NCI-H82 treated with DMSO at 0.1 percent for 48 hours (cell line): ENCODE measurements around the gene SOST.
"Not testable (repeated sequence)": the region's sequence is repeated elsewhere in the genome, so short reads cannot be mapped to it uniquely, and the experiment has no call there.

Source experiments
- DNase-seq: peaks from one replicate; lab custom pipeline; 2025; ENCODE audit not compliant: unreplicated experiment; lab: John Stamatoyannopoulos, UW

Gene SOST

DNA sequence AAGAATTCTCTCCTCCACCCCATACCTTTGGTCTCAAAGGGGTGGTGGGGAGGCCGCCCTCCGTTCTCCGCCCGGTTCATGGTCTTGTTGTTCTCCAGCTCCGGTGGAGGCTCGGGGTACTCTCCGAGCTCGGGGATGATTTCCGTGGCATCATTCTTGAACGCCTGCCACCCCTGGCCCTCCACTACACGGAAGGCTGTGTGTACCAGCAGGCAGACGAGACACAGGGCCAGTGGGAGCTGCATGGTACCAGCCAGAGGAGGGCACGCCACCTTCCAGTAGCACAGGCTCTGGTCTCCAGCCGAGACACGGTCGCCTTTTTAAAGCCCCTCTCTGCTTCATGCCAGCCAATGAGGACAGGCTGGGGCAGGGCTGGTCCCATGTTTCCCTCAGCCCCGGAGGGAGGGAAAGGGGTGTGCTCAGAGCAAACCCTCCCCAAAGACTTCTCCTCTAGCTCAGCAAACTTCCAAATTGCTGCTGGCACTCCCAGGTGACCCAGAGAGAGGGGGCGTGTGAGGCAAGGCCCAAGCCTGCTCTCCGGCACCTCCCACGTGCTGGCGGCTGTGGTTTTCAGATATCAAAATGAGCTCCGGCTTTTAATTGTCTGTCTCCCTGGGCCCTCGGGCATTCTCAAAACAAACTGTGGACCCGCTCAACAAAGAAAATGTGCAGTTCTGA lies at the start of gene SOST:
TSS of gene SOST (minus strand) at position 295 of the 678 bp plus-strand sequence. CDS start at position 245, 50 bp downstream.
- no peak for DNase-seq

DNA sequence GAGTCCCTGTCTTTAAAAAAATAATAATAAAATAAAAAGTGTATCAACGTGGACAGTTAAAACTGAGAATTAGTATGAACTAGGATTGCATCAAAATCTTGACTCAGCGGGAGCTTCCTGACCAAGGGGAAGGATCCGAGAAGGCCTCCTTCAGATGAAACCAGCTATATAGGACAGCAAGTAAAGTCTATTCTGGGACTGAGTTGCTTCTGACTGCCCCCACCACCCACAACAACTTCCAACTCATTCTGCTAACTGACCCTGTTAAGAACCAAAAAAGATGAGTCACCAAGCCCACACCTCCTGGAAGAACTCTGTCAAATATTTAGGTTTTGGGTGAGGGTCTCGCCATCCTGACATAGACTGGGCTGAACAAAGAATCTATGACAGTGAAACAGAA lies 49.5 kb upstream of the SOST start:
- DNase-seq, result no peak

DNA sequence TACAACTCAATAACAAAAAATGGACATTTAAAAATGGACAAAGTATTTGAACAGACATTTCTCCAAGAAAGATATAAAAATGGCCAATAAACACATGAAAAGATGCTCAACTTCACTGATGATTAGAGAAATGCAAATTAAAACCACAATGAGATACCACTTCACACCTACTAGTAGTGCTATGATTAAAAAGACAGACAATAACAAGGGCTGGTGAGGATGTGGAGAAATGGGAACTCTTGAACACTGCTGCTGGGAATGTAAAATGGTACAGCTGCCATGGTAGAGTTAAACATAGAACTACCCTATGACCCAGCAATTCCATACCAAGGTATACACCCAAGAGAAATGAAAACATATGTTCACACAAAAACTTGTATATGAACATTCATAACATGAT lies 46.5 kb upstream of the SOST start:
- no peak for DNase-seq

DNA sequence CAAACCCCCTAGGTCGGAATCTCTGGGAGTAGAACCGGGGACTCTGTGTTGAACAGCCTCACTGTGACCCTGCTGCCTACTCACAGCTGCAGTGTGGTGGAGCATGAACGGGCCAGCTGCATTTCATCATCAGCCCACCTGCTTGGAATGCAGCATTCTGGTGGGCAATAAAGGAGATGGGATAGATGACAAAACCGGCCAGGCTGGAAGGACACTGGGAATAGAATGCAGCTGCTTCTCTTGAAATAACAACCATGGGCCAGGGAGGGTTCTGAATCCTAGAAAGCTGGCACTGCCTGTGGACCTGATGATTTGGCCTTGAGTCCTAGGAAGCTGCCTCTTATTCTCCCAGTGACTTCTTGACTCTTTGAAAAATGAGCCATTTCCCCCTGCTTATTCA lies 45.2 kb upstream of the SOST start:
- DNase-seq, result no peak

DNA sequence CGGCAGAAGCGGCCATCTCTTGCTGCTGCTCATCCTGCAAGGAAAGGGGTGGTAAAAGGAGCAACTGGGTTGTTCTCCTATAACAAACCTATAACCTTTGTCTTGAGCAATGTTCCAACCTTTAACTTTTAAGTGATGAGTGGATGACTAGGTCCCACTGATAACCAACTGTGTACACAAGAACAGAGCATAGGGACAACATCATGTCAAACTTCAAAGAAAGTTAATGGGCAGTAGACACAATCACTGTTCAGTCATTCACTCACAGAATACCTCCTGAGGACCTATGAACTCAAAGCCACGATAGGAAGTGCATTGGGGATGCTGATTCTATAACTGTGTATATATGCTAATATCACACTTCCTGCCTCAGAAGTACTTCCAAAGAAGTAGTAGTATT lies 43.3 kb upstream of the SOST start:
- no peak for DNase-seq

DNA sequence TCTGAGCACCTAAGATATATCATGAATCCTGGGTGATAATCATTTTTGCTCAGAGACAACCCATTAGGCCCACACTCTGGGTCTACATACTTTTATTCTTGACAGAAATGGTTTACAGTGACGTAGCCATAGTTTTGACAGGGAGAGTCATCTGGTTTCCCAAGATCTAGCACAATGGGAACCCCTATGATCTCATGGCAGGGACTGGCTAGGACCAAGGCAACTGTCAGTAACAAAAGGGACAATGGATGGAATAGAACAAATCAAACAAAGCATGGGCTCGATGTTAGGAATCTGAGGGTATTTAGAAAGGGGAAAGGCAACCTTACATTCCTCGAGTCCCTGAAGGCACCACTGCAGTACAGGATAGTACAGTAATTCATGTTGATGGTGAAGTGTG lies 42.1 kb upstream of the SOST start:
- no peak for DNase-seq

DNA sequence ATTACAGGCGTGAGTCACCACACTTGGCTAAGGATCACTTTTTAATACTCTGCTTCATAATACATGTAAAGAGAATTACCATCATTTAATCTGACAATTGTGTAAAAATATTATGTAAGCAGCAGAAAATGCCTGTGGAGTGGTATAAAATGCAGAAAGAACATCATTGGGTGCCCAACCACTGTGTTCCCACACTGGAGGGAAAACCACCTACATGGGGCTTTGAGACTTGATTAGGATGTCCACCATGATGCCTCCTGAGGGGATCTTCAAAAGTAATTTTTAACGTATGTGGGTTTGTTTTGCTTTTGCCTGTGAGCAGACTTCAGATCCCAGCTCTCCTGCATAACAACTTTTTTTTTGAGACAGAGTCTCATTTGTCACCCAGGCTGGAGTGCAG lies 40.5 kb upstream of the SOST start:
- no peak for DNase-seq

DNA sequence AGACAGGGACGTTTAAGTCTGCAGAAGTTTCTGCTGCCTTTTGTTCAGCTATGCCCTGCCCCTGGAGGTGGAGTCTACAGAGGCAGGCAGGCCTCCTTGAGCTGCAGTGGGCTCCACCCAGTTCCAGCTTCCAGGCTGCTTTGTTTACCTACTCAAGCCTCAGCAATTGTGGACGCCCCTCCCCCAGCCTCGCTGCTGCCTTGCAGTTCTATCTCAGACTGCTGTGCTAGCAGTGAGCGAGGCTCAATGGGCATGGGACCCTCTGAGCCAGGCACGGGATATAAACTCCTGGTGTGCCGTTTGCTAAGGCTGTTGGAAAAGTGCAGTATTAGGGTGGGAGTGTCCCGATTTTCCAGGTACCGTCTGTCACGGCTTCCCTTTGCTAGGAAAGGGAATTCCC lies 39.4 kb upstream of the SOST start:
- DNase-seq, result not testable (repeated sequence)

DNA sequence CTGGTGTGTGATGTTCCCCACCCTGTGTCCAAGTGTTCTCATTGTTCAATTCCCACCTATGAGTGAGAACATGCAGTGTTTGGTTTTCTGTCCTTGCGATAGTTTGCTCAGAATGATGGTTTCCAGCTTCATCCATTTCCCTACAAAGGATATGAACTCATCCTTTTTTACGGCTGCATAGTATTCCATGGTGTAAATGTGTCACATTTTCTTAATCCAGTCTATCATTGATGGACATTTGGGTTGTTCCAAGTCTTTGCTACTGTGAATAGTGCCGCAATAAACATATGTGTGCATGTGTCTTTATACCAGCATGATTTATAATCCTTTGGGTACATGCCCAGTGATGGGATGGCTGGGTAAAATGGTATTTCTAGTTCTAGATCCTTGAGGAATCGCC lies 34.1 kb upstream of the SOST start:
- DNase-seq, result not testable (repeated sequence)

DNA sequence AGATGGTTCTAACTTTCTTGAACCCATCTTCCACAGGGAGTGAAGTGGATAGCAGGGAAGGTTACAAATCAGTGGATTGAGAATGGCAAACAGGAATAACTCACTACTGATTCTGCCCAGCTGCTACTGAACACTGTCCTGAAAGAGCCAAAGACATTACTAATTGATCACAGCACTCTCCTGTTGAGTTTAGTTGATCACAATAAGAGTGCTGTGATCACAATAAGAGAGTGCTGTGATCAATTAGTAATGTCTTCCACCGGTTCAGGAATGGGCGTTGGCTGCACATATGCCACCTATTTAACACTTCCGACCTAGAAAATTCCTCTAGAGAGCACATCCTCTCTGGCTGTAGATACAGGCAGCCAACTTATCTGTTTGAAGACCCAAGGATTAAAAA lies 33.0 kb upstream of the SOST start:
- peak; percentile 96 for DNase-seq

DNA sequence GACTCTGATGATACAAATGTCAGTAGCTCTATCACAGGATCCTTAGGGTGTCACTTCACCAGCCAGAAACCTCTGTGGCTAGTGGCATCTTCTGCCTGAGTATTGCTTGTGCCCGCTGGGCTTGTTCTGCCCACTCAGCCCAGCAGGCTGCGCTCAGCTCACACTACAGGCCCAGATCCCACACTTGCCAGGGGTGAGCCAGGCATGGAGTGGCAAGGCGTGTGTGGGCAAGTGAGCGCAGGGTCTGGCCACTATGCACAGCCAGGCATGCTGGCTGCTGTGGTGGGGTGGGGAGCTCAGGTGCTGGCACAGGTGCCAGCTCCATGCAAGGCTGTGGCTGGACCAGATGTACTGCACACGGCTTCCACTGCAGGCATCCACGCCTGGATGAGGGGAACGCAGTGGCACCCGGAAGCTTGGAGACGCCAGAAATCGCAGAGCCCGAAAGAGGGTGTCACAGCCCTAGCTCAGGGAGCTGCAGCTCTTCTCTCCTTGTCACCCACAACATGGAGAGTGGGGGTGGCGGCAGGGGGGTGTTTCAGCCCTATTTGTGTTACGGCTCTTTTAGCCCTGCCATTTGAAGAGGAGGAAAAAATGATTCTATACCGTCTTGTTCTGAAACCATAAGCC lies 31.8 kb upstream of the SOST start:
- no peak for DNase-seq

DNA sequence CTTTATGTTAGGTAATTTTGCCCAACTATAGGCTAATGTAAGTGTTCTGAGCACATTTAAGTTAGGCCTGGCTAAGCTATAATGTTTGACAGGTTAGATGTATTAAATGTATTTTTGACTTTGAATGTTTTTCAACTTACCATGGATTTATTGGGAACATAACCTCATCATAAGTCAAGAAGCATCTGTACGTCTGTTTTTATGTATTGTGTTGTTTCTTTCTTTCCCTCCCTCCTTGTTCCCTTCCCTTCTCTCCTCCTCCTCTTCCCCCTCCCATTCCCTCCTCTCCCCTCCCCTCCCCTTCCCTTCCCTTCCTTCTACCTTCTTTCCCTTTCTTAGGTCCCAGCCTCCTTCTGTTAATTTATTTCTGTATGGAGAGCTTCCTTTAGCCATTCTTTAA lies 30.9 kb upstream of the SOST start:
- DNase-seq, result no peak

DNA sequence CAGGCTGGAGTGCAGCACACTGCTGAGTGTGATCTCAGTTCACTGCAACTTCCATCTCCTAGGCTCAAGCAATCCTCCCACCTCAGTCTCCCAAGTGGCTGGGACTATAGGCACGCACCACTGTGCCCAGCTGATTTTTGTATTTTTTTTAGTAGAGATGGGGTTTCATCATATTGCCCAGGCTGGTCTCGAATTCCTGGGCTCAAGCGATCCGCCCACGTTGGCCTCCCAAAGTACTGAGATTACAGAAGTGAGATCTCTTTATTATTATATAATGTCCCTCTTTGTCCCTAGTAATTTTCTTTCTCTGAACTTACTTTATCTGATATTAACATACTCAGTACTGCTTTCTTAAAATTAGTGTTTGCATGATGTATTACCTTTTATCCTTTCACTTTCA lies 29.9 kb upstream of the SOST start:
- no peak for DNase-seq

DNA sequence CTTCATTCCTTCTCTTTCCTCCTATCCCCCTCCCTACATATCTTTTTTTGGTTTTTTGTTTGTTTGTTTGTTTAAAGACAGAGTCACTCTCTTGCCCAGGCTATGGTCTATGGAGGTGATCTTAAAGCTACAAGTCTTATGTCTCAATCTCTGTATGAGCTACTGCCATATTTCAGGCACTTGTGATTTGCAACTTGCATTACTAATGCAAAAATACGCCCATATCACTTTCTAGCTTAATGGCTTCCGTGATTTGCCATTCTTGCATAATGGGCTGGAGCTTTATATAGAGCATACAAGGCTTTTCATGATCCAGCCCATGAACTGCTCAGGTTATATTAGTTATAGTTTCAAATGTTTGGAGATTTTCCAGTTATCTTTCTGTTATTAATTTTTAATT lies 29.1 kb upstream of the SOST start:
- DNase-seq, result no peak

DNA sequence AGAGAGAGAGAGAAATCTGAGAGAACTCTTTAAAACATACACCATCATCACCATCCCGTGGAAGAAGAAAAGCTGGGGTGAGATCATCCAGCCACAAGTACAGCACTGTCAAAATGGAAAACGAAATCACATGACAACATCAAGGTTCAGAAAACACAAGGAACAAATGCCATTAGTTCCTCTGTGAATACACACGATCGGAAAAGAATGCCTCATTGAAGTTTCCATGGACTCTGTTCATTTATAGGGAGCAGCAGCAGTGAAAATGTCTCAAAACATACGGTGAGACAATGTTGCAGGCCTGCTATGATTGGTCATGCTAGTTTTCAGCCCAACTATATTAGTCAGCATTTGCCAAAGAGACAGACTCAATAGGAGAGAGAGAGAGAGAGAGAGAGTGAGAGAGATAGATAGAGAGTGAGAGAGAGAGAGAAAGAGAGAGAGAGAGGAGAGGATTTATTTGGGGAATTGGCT lies 26.1 kb upstream of the SOST start:
- no peak for DNase-seq

DNA sequence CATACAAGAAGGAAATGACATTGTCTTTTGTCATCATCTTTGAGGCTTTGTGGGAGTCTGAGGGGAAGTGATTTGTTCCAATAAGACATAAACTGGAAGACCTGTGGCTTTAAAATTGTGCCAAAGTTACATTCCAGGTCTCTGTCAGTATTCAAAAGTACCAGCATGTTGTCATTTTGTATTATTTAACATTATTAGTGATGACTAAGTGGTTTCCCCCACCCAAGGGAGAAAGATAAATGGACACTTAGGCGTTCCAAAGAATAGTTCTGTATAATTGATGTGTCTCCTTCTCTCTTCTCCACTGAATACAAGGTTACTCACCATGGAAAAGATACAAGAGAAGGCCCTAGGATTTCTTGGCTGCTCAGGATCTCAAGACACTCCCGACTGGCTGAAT lies 25.5 kb upstream of the SOST start:
- DNase-seq, result no peak

DNA sequence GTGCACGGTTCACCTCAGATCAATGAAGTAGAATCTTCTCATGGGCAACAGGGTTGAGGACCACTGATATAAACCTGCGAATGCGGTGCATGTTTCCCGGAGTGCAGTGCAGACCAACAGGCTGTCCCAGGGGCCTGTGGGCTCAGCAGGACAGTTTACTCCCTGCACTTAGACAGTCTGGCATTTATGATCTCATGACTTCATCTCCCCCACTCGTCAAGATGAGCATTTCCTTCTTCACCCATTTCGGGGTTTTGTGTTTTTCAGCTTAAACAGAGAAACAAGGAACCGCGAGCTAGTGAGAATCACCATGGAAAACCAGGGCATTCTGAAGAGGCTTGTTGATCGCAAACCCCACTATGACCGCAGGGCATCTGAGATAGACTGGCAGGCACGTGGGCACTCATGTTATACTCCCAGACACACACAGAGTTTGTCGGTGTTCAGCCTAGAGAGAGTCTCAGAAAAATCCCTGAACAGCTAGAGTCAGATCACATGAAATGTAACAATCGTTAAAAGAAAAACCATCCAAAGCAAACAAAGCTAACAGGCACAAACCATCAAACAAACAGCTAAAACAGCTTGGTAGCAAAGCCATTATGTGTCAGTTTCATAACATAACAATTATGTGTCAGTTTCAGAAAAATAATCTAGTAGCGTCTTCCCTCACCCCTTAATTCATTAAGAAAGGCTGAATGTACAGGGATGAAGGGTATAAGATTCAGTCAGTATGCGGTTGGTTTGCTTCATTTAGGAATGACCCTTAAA lies 24.5 kb upstream of the SOST start:
- no peak for DNase-seq

DNA sequence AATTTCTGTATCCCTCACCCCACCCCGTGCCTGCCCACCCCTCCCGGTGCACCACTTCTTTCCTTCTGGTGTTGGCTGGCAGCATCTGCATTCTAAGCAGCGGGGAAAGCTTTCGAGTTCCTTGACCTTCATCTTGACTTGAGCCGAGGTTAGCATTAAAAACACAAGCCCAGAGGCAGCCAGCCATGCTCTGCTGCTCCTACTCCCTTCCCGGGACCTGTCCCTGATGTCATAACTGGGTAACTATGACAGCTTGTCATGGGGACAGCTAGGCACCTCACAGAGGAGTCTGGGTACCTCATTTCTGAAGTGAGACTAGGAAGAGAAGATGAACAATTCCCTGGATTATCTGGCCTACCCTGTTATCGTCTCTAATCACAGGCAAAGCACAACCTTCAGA lies 21.5 kb upstream of the SOST start, which contains the start of gene CFAP97D1:
TSS of gene CFAP97D1 (plus strand) at position 301 of the 400 bp plus-strand sequence. CDS start at position 329, 28 bp downstream.
- DNase-seq, result no peak

DNA sequence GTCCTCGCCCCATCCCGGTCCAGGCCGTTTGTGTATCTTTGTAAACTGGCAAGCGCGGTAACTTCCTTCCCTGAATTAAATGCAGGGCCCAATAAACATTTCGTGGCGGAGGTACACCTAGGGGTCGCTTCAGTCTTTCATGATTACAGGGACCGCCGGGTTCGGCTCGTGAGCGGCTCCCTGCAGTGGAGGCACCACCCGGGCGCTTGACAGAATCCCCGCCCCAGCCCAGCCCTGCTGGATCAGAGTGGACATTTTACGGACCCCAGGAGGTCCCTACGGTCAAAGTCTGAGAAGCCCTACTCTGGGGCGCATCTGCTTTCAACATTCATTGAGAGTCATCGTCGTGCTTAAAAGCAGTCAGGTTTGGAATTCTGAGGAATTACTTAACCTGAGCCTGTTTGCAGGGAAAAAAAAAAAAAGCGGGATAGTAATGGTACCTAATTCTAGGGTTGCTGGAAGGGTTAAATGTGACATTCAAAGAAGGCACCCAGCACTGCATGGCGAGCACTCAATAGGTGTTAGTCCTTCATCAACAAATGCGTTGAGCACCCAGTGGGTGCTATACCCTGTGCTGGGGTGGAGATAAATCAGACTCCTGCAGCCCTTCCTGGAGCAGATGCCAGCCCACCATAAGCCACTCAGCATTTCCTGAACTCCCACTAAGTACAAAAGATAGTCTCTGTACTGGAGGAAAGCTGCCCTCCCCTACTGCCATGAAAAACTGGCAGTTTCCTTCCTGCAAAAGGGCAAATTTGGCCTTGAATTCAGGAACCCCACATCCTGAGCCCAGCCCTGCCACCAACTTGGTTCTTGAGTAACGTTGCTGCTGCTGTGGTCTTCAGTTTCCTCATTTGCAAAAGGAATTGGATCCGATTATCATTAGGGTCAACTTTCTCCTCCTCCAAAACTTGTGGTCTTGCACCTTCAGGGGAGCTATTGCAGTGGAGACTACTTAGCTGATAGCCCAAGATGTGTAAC lies 20.8 kb upstream of the SOST start:
- no peak for DNase-seq

DNA sequence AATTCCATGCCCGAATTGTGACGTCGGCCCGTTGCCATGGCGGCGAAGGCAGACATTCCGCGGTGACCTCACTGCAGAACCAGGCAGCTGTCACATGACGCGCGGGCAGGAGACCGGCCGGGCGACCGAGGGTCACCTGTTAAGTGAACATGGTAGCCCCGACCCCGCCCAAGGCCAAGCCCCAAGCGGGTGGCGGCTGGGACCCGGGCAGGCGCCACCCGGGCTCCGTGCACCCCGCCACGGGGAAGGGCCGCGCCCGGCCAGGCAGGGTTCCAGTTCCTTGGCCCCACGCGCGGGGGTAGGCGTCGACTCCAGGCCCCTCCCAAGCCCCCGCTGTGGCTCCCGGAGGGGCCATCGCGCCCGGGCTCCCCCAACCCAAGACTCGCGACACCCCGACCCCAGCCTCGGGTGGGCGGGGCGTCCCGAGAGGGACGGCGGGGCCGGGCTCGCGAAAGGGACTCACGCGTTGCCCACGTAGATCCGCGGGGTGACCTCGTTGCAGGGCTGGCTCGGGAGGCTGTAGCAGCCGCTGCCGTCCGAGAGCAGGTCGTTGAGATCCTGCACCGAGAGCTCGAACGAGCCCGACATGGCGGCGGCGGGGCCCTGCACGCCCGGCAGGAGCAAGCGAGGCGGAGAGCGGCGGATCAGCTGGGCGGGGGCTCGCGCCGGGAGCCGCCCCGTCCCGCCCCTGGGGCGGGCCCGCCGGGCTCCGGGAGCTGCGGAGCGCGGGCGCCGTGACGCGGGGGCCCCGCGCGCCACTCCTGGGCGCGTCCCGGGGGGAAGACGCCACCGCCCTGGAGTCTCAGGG lies 19.9 kb upstream of the SOST start, which contains the start of gene DUSP3:
TSS of gene DUSP3 (minus strand) at position 641 of the 808 bp plus-strand sequence. CDS start at position 588, 53 bp downstream.
- no peak for DNase-seq
